GM19023 (cell line): ENCODE measurements around the gene LATS1.
"Not testable (repeated sequence)": the region's sequence is repeated elsewhere in the genome, so short reads cannot be mapped to it uniquely, and the experiment has no call there.

Source experiments
- ATAC-seq: cut with Tn5 transposase; IDR thresholded peaks from one replicate; pipeline ENCODE4 v1.9.1; 2021; ENCODE audit warnings: mild to moderate bottlenecking, moderate library complexity; ENCODE audit not compliant: unreplicated experiment

The LATS1 gene

DNA sequence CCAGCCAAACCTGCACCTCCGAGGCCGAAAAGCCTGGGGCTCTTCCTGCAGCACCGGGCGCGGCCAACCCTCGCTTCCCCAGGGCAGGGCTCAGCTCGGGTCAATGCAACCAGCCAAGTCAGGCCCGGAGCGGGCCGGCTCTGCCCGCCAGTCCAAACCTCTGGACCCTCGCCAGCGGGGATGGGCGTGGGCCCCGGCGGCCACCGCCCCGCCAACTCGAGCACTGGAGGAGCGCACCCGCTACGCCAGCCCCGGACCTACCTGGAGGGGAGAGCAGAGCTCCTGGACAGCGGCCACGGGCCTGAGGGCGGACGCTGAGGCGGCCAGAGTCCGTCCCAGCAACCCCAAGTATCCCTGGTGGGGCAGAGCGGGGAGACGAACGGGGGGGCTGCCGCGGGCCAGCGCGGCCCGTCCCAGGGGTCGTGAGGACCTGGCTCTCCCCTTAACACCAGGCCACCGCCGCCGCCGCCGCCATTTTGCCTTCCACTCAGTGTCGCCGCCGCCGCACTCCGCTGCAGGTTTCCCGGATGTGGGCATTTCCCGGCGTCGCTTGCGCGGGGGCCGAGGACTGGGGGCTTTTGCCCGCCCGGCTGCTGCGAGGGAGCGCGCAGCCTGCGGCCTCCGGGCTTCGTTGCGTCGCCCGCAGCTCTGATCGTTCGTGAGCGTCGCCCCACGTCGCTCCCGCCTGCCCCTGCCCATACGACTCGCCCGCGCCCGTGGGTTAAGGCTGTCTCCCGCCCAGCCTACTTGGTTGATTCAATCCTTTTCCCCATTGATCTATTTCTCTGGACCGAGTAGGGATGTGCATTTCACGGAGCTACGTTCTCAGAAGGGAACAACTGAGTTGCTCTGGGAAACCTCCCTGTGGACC is at the start of gene LATS1:
Gene LATS1 (minus strand): TSS at position 514 of the 871 bp plus-strand sequence. CDS start 15,975 bp downstream, outside the sequence.
- ATAC-seq: peak; percentile 90

DNA sequence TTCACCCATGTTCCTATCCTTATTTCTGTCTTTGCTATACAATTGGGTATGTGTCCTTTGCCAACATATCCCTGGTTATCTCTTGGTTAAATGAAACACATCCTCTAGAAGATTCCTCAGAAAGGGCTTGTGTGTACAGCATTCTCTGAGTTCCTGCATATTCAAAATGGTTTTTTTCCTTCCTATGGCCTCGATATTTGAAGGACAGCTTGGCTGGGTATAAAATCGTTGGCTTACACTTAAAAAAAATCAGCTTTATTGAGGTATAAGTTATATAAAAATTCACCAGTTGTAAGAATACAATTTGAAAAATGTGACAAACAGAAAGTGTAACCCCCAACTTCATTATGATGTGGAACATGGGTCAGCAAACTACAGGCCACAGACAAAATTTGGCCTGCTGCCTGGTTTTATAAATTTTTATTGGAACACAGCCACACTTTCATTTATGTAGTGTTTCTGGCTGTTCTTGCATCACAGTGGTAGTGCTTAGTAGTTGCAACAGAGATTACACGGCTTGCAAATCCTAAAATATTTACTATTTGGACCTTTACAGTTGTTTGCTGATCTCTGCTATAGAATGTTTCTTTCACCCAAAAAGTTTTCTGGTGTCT is 48.4 kb upstream of the LATS1 start:
- no peak for ATAC-seq

DNA sequence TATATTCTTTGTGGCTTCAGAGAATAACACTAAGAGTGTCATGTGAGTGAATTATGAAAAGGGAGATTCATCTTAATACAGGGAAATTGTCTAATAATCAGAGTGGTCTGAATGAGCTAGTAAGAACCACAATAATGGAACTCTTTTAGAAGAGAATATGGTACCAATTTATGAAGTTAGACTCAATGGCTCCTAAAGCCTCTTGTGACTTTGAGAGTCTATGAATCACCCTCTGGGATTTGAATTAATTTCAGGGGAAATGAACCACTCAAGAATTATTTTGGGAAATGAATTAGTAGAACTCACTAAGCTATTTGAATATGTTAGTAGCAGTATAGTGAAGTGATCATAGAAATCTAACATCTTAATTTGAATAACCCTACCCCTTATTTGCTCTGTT is 46.0 kb upstream of the LATS1 start:
- no peak for ATAC-seq

DNA sequence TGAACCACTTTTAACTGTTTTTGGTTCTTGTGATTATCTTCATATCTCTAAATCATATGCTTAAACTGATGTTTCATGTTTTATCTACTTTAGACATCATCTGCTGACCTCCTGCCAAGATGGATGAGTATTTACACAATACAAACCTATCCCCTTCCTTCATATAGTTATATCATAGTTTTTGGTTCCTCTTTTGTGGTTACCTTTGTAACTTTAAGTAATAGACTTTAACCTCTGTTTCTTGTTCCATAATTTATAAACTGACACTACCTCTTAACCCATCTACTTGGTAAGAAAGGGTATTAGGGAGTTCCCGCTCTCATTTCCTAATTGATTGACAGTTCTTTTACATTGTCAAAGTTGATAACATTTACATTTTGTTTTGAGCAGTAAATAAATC is 43.5 kb upstream of the LATS1 start:
- ATAC-seq: peak; percentile 98

DNA sequence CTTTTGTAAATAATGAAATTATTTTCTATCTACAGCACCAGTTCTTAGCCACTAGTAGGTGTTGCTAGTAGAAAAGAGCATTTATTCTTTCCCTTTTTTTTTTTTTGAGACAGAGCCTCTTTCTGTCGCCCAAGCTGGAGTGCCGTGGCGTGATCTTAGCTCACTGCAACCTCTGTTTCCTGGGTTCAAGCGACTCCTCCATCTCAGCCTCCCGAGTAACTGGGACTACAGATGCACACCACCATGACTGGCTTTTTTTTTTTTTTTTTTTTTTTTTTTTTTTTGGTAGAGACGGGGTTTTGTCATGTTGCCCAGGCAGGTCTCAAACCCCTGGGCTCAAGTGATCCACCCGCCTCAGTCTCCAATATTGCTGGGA is 38.3 kb upstream of the LATS1 start:
- ATAC-seq: no peak

DNA sequence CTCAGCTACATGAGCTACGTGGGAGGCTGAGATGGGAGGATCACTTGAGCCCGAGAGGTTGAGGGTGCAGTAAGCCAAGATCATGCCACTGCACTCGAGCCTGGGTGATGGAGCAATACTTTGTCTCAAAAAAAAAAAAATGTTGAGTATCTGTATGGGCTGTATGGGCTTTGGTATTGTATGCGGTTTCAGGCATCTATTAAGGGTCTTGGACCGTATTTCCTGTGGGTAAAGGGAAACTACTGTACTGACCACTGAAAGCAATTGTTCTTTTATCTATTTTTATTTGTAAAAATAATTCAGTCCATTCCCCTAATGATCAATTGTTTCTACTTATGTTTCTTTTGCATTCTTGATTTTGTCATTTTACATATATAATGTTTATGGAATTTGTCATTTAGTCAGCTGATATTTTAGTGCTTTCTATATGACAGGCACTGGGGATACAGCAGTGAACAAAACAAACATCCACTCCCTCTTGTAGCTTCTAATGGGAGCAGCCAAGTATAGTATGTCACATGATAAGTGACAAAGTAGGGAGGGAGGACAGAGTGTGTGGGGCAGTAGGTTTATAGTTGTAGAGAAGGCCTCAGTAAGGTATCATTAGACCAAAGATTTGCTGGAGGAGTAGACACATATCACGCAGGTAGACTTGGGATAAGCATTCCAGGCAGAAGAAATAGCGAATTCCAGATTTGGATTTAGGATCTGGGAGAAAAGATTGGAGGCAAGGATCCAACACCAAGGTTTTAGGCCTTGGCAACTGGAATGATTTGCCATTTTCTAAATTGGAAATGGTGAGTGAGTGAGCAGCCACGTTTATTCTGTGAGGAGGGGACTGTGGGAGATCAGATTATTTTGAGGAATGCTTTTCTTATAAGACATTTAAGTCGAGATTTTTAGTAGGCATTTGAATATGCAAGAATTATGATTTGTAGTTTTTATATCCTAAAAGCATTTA is 37.7 kb upstream of the LATS1 start:
- ATAC-seq: no peak

DNA sequence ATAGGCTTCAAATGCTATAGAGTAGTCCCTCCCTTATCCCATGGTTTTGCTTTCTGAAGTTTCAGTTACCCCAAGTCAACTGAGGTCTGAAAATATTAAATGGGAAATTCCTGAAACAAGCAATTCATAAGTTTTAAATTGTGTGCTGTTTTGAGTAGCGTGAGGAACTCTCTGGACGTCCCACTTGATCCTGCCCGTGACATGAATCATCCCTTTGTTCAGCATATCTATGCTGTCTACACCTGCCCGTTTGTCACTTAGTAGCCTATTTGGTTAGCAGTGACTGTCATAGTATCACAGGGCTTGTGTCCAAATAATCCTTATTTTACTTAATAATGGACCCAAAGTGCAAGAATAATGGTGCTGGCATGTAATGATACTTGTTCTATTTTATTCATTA is 36.6 kb upstream of the LATS1 start:
- ATAC-seq: no peak

DNA sequence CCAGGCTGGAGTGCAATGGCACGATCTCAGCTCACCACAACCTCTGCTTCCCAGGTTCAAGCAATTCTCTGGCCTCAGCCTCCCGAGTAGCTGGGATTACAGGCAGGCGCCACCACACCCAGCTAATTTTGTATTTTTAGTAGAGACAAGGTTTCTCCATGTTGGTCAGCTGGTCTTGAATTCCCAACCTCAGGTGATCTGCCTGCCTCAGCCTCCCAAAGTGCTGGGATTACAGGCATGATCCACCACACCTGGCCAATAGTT is 35.4 kb upstream of the LATS1 start:
- ATAC-seq: not testable (repeated sequence)

DNA sequence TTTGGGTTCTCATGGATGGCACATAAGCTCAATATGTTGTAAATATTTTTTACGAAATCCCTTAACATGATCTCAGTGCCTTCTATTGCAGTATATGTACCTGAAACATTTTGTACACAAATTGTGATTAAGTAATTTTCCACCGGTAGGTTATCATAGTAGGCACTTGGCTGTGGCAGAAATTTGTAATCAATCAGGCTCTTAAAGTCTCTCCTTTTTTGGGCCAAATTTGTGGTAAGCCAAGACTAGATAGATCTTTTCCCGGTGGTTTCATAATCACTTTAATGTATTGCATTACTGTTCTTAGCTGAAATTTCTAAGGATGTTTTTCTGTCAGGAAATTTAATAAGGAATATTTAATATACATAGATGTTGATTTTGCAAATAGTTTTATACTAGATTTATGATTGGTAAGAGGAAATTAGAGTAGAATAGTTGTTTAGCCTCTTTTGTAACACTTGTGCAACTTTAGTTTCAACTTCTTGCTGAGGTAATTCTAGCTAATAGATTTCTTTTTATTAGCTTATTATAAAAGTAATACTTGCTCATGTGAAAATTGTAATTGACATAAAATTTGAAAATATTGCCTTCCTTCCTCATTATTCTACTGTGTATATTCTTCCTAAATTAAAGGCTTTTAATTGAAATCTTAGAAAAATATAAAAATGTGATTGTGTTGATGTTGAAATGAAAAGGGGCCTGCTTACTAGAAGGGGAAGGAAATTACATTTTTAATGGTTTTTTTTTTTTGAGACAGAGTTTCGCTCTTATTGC is 34.9 kb upstream of the LATS1 start:
- no peak for ATAC-seq

DNA sequence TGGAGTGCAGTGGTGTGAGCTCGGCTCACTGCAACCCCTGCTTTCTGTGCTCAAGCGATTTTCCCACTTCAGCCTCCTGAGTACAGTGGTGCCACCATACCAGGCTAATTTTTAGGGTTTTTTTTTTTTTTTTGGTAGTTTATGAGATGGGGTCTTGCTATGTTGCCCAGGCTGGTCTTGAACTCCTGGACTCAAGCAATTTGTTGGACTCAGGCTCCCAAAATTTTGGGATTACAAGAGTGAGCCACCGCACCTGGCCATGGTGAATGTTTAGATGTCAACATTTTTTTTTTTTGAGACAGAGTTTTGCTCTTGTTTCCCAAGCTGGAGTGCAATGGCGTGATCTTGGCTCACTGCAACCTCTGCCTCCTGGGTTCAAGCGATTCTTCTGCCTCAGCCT is 34.0 kb upstream of the LATS1 start:
- not testable (repeated sequence) for ATAC-seq

DNA sequence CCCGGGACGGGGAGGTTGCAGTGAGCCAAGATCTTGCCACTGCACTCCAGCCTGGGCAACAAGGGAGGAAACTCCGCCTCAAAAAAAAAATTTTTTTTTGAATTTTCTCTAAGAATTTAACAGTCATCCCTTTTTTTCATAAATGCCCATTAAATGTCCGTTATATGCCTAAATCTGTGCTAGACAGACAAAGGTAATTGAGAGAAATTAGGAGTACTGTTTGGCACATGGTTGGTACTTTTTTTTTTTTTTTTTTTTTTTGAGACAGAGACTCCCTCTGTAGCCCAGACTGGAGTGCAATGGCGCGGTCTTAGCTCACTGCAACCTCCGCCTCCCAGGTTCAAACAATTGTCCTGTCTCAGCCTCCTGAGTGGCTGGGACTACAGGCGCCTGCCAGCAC is 33.3 kb upstream of the LATS1 start:
- no peak for ATAC-seq

DNA sequence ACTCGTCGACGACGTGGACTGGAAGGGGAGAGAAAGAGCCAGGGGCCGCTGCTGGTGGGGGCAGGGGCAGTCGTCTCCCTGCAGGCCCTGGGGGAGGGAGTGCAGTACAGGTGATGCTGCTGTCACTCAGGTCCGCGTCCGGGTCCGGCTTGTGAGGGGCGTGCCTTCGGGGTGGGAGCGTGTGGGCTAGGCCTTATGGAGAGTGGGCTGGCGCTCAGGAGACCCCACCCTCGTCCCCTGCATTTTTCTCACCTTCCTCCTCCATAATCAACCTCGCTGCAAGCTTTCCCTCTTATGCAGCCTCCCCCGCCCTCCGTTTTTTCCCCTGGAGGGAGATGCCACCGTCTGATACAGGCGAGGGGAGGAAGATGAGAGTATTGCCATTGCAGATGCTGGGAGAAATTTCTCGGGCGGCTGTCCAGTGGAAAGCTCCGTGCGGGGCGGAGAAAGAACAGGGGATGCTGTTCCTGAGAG is 32.3 kb upstream of the LATS1 start:
- peak; percentile 39 for ATAC-seq

DNA sequence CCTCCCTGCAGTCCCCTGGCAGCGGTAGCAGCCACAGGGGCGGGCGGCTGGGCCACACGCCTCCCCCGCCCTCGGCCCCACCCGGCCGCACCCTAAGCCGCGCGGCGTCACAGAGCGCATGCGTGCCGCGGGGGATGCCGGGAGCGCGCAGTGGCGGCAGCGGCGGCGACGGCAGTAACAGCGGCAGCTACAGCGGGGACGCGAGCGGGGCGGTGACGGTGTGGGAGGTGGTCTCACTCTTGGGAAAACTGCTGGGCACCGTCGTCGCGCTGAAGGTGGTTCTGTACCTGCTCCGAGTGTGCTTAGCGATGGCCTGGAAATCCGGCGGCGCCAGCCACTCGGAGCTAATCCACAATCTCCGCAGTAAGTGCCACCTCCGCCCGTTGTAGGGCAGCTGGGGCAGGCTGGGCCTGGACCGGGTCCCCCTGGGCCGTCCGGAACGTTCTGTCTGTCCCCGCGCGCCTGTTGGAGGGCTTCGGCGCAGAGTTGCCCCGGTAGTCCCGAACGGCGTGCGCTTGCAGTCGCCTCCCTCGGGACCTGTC is 31.8 kb upstream of the LATS1 start, which contains the start of gene PCMT1:
Gene PCMT1 (plus strand): TSS at position 148 of the 542 bp plus-strand sequence. CDS start 161 bp downstream, at position 309.
- ATAC-seq: peak; percentile 90

DNA sequence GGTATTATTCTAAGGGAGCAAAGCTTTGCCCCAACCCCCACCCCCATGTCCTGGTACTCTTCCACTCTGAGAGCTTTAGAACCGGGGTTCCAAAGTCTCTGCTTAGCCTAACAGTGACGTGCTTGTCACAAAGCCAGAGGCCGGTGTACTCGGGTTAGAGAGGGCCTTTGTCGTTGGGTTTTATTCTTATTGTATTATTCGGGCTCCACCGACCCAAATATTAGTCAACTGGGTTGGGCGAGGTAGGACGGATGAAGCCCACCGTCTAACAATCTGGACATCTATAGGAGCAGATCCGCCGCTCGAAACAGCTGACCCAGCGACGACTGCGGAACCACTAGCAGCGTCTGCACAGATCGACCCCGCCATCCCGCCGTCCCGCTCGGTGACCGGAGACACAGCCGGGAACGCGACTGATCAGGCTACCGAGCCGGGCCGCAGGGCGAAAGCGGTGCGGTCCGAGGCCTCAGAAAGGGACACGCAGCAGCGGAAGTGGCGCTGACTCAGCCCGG is 31.2 kb upstream of the LATS1 start:
- peak; percentile 1 for ATAC-seq

DNA sequence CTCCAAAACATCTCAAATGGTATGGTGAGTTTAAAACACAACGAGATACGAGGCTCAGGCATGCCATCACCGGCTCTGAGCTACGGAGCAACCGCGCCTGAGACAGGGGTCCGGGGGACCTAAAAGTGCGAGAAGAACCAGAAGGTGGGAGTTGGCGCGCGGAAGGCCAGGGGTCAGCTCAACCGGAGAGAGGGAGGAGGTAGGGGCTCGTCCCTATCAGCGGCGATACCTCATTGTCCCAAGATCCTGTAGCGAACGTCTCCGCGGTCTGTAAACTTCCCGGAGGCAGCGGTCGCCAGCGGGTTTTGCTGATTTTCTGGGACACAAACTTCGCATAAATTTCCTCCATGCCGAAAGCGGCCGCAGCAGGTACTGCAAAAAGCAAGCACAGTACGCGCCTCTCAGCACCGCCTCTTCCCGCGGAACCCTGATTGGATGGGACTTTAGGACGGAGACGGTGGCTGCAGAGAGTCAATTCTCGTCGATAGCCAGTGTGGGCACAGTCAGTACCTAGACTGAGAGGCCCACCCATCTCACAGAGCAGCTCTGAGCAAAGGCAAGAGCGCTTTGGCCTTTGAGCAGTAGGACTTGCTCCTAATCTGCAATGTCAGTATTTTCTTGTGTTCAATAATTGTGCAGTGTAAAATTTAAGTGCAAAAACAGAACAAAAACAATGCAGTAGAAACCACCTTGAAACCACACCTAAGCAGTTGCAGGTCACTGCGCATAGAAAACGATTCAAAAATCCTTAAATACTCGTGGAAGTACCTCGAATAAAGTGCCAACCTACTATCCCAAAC is 28.4 kb upstream of the LATS1 start, which contains the start of gene NUP43:
Gene NUP43 (minus strand): TSS at position 383 of the 800 bp plus-strand sequence. CDS start 34 bp downstream, at position 349.
- peak; percentile 49 for ATAC-seq

DNA sequence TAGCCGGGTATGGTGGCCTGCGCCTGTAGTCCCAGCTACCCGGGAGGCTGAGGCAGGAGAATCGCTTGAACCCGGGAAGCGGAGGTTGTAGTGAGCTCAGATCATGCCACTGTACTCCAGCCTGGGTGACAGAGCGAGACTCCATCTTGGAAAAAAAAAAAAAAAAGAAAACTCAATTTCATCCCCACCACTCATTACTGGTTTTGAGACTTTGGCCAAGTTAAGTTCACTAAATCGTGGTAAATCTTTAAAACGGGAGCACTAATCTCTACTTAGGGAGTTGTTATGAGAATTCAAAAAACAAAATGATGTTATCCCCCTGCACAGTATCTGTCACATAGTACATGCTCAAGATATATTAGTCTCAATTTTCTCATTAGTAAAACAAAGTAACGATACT is 27.4 kb upstream of the LATS1 start:
- not testable (repeated sequence) for ATAC-seq

DNA sequence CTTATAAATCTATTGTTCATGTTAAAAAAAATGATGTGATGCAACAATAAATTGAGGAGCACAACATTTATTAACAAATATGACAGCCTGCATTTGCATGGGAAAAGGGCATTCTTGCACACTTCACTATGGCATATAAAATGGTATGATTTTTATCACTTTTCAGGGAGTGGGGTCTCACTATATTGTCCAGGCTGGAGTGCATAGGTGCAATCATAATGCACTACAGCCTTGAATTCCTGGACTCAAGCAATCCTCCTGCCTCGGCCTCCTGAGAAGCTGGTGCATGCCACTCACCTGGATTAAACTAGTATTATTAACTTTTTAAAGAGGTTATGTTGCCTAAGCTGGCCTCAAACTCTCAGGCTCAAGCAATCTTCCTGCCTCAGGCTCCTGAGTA is 17.0 kb upstream of the LATS1 start:
- ATAC-seq: no peak

DNA sequence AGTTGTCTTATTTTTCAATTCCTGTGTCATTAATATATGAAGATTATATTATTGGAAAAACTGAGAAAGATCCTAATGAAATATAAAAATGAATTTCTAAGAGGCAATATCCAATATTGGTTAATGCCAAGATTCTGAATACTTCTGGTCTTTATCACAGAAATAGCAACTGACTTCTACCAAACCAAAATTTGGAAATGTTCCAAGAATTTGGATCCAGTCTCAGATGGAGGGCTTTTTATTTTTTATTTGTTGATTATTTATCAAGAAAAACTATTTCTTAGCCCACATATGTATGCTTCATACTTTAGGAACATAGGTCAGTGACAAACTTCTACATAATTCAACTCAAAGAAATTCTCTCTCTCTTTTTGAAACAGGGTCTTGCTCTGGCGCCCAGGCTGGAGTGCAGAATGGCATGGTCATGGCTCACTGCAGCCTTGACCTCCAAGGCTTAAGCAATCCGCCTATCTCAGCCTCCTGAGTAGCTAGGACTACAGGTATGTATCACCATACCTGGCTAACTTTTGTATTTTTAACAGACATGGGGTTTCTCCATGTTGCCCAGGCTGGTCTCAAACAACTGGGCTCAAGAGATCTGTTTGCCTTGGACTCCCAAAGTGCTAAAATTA is 15.3 kb upstream of the LATS1 start:
- ATAC-seq: no peak

DNA sequence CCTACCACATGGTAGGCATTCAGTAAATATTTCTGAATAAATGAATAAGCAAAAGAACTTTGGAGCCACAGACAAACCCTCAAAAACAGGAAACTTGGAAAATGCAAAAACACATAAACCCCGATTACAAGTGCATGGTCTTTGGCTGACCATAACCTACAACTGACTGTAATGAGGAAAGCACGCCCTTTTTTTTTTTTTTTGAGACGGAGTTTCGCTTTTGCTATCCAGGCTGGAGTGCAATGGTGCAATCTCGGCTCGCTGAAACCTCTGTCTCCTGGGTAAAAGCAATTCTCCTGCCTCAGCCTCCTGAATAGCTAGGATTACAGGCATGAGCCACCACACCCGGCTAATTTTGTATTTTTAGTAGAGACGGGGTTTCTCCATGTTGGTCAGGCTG is 11.9 kb upstream of the LATS1 start:
- no peak for ATAC-seq
